Measurements from ENCODE around the gene PAEP. TPM values are rescaled to one million over a fixed set of nuclear protein-coding genes. Genes with fewer than 3 reads are reported as not detected.

PAEP gene
- total RNA-seq, 1 donor from 2014 or later, result 0.39 TPM

GRCh38 chr9:135611875-135612209 is 50.3 kb downstream of the PAEP start:
- no peak overlapping the region for H3K4me3 ChIP-seq (ENCODE audit: insufficient read depth, low read depth, low read length)
- no peak overlapping the region for H3K27ac ChIP-seq (ENCODE audit: low read depth, low read length)
- H3K4me1 ChIP-seq (ENCODE audit: insufficient read depth, low read length), result no peaks in the 10 kb centered on the region
- Mint-ChIP-seq H3K27ac (ENCODE audit: unreplicated experiment) (peak overlapping the region; percentile 31), H3K9me3 (ENCODE audit: unreplicated experiment) (peaks cover 7% of the 10 kb centered on the region), H3K4me1 (ENCODE audit: low read depth, unreplicated experiment) (no peaks in the 10 kb centered on the region), H3K4me3 (ENCODE audit: unreplicated experiment) (no peak overlapping the region), H3K36me3 (ENCODE audit: low read depth, unreplicated experiment) (no peaks in the 10 kb centered on the region), H3K27me3 (ENCODE audit: low read depth, unreplicated experiment) (peaks cover 24% of the 10 kb centered on the region)
- no peak for DNase-seq (ENCODE audit: low read depth)
- H3K9me3 ChIP-seq (ENCODE audit: insufficient read depth, low read depth, low read length), result no peaks in the 10 kb centered on the region
- H3K9ac ChIP-seq (ENCODE audit: low read length), result no peak overlapping the region
- H3K27me3 ChIP-seq (ENCODE audit: insufficient read depth, low read length), result no peaks in the 10 kb centered on the region
- no peaks in the 10 kb centered on the region for H4K20me1 ChIP-seq (ENCODE audit: insufficient read depth, low read length)
- no peaks in the 10 kb centered on the region for H3K36me3 ChIP-seq (ENCODE audit: insufficient read depth, low read length)
- TF ChIP-seq CTCF (IDR thresholded peaks at IDR 0.05; ENCODE audit: insufficient read depth, low read depth, low read length) (no peak), EZH2 (IDR thresholded peaks at IDR 0.05; ENCODE audit: insufficient read depth, low read length) (no peak)
- no peaks in the 10 kb centered on the region for H3K79me2 ChIP-seq (ENCODE audit: insufficient read depth, low read length)
- no peak for FAIRE-seq
- H3K4me2 ChIP-seq (ENCODE audit: low read length), result no peak overlapping the region
- no peak overlapping the region for H2AFZ ChIP-seq (ENCODE audit: low read depth, low read length)

- Histone ChIP-seq H3K4me1 (ENCODE audit: insufficient read depth, low read length) (no peaks in the 10 kb centered on the region), H4K20me1 (ENCODE audit: insufficient read depth, low read length) (no peaks in the 10 kb centered on the region), H3K27ac (ENCODE audit: low read depth, low read length) (no peak overlapping the region), H3K4me3 (ENCODE audit: insufficient read depth, low read depth, low read length) (no peak overlapping the region), H3K9ac (ENCODE audit: low read length) (no peak overlapping the region), H3K4me2 (ENCODE audit: low read length) (no peak overlapping the region), H2AFZ (ENCODE audit: low read depth, low read length) (no peak overlapping the region), H3K27me3 (ENCODE audit: insufficient read depth, low read length) (no peaks in the 10 kb centered on the region), H3K79me2 (ENCODE audit: insufficient read depth, low read length) (no peaks in the 10 kb centered on the region), H3K9me3 (ENCODE audit: insufficient read depth, low read depth, low read length) (no peaks in the 10 kb centered on the region), H3K36me3 (ENCODE audit: insufficient read depth, low read length) (no peaks in the 10 kb centered on the region)
- no peak for DNase-seq (ENCODE audit: low read depth)
- no peak for FAIRE-seq
- no peaks in the 10 kb centered on the region for H3K4me1 Mint-ChIP-seq (ENCODE audit: low read depth, unreplicated experiment)
- peaks cover 20% of the 10 kb centered on the region for H3K27me3 Mint-ChIP-seq (ENCODE audit: low read depth, unreplicated experiment)
- no peaks in the 10 kb centered on the region for H3K36me3 Mint-ChIP-seq (ENCODE audit: low read depth, unreplicated experiment)
- peaks cover 7% of the 10 kb centered on the region for H3K9me3 Mint-ChIP-seq (ENCODE audit: unreplicated experiment)
- H3K4me3 Mint-ChIP-seq (ENCODE audit: unreplicated experiment), result no peak overlapping the region
- H3K27ac Mint-ChIP-seq (ENCODE audit: unreplicated experiment), result no peak overlapping the region
- TF ChIP-seq EZH2 (IDR thresholded peaks at IDR 0.05; ENCODE audit: insufficient read depth, low read length) (no peak), CTCF (IDR thresholded peaks at IDR 0.05; ENCODE audit: insufficient read depth, low read depth, low read length) (no peak)
Observed at GRCh38 chr9:135612437-135612836, 50.9 kb downstream of the PAEP start.

- no peak overlapping the region for H3K4me3 Mint-ChIP-seq (ENCODE audit: unreplicated experiment)
- H3K9ac ChIP-seq (ENCODE audit: low read length), result no peak overlapping the region
- no peak for TF ChIP-seq EZH2 (IDR thresholded peaks at IDR 0.05; ENCODE audit: insufficient read depth, low read length)
- TF ChIP-seq CTCF (IDR thresholded peaks at IDR 0.05; ENCODE audit: insufficient read depth, low read depth, low read length), result no peak
- H3K27ac ChIP-seq (ENCODE audit: low read depth, low read length), result no peak overlapping the region
- DNase-seq (ENCODE audit: low read depth), result no peak
- no peaks in the 10 kb centered on the region for H4K20me1 ChIP-seq (ENCODE audit: insufficient read depth, low read length)
- no peaks in the 10 kb centered on the region for H3K4me1 Mint-ChIP-seq (ENCODE audit: low read depth, unreplicated experiment)
- H3K4me3 ChIP-seq (ENCODE audit: insufficient read depth, low read depth, low read length), result no peak overlapping the region
- H3K36me3 Mint-ChIP-seq (ENCODE audit: low read depth, unreplicated experiment), result no peaks in the 10 kb centered on the region
- peaks cover 7% of the 10 kb centered on the region for H3K9me3 Mint-ChIP-seq (ENCODE audit: unreplicated experiment)
- no peaks in the 10 kb centered on the region for H3K9me3 ChIP-seq (ENCODE audit: insufficient read depth, low read depth, low read length)
- no peaks in the 10 kb centered on the region for H3K27me3 ChIP-seq (ENCODE audit: insufficient read depth, low read length)
- H3K27me3 Mint-ChIP-seq (ENCODE audit: low read depth, unreplicated experiment), result peaks cover 22% of the 10 kb centered on the region
- H3K4me1 ChIP-seq (ENCODE audit: insufficient read depth, low read length), result no peaks in the 10 kb centered on the region
- FAIRE-seq, result no peak
- no peaks in the 10 kb centered on the region for H3K36me3 ChIP-seq (ENCODE audit: insufficient read depth, low read length)
- H3K27ac Mint-ChIP-seq (ENCODE audit: unreplicated experiment), result no peak overlapping the region
- H3K79me2 ChIP-seq (ENCODE audit: insufficient read depth, low read length), result no peaks in the 10 kb centered on the region
- H2AFZ ChIP-seq (ENCODE audit: low read depth, low read length), result no peak overlapping the region
- no peak overlapping the region for H3K4me2 ChIP-seq (ENCODE audit: low read length)
Observed at GRCh38 chr9:135612981-135613910, 51.7 kb downstream of the PAEP start.

Data from astrocyte (in vitro differentiated cells and primary cell).